BLaER1 (cell line): ENCODE data around the gene GALNT3.
A peak's percentile ranks its signal among the peaks of the same experiment; 100 is the strongest.

Experiments
- H3K27ac ChIP-seq: shearing (Covaris generic); formaldehyde crosslinking; 2 replicates; pipeline ENCODE4 v1.8.1; 2022
- H3K27me3 ChIP-seq: shearing (Covaris generic); formaldehyde crosslinking; 2 replicates; pipeline ENCODE4 v1.8.1; 2022
- H3K36me3 ChIP-seq: shearing (Covaris generic); formaldehyde crosslinking; 2 replicates; pipeline ENCODE4 v1.8.1; 2022
- H3K4me1 ChIP-seq: shearing (Covaris generic); formaldehyde crosslinking; 2 replicates; pipeline ENCODE4 v1.8.1; 2022
- H3K4me2 ChIP-seq: shearing (Covaris generic); formaldehyde crosslinking; 2 replicates; pipeline ENCODE4 v1.8.1; 2022
- H3K4me3 ChIP-seq: shearing (Covaris generic); formaldehyde crosslinking; 2 replicates; pipeline ENCODE4 v1.8.1; 2022
- H3K9ac ChIP-seq: shearing (Covaris generic); formaldehyde crosslinking; 2 replicates; pipeline ENCODE4 v1.8.1; 2022
- H3K9me3 ChIP-seq: shearing (Covaris generic); formaldehyde crosslinking; 2 replicates; pipeline ENCODE4 v1.8.1; 2022
- H4K20me1 ChIP-seq: shearing (Covaris generic); formaldehyde crosslinking; 2 replicates; pipeline ENCODE4 v1.8.1; 2022
- Cebpa-rat ChIP-seq: shearing (Covaris generic); IDR thresholded peaks from 2 replicates; pipeline ENCODE4 v1.8.1; 2022

The GALNT3 gene

DNA sequence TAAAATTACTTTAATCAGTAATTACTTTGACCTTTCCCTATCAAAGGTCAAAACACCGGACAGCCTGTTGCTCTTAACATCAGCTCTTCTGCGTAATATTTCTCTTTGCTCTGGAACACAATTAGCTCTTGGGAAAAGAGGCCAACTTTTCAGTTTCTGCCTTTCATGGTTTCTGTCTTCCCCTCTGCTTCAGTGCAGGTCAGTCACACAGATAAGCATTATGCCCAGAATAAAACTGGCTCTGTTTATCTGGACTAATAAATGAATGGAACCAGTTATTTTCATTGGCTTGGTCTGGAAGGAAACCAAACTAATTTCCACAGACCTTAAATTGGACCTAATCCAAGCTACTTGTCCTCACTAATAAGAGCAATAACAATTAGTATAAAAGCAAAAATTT is 26.2 kb upstream of the GALNT3 start:
- Histone ChIP-seq H3K27me3 (no peaks in the 10 kb centered on the region), H3K9me3 (no peaks in the 10 kb centered on the region), H4K20me1 (no peaks in the 10 kb centered on the region), H3K27ac (no peak overlapping the region), H3K4me3 (no peak overlapping the region), H3K9ac (no peak overlapping the region), H3K4me2 (no peak overlapping the region), H3K4me1 (peaks cover 8% of the 10 kb centered on the region; the same call in 1 of the 2 replicates), H3K36me3 (no peaks in the 10 kb centered on the region)
- no peak for TF ChIP-seq Cebpa-rat

GRCh38 chr2:165818920-165819319 is 24.9 kb upstream of the GALNT3 start:
- no peaks in the 10 kb centered on the region for H4K20me1 ChIP-seq
- H3K27ac ChIP-seq: no peak overlapping the region
- peaks cover 12% of the 10 kb centered on the region; the same call in 1 of the 2 replicates for H3K4me1 ChIP-seq
- H3K4me3 ChIP-seq: no peak overlapping the region
- no peak overlapping the region for H3K9ac ChIP-seq
- H3K9me3 ChIP-seq: no peaks in the 10 kb centered on the region
- no peak for TF ChIP-seq Cebpa-rat
- H3K36me3 ChIP-seq: no peaks in the 10 kb centered on the region
- H3K4me2 ChIP-seq: no peak overlapping the region
- H3K27me3 ChIP-seq: no peaks in the 10 kb centered on the region

- Histone ChIP-seq H3K27me3 (no peaks in the 10 kb centered on the region), H3K27ac (no peak overlapping the region), H3K4me2 (peak overlapping the region; percentile 11; the same call in 1 of the 2 replicates), H3K9ac (no peak overlapping the region), H4K20me1 (no peaks in the 10 kb centered on the region), H3K4me1 (peaks cover 12% of the 10 kb centered on the region; the same call in 1 of the 2 replicates), H3K4me3 (no peak overlapping the region), H3K9me3 (no peaks in the 10 kb centered on the region), H3K36me3 (no peaks in the 10 kb centered on the region)
- no peak for TF ChIP-seq Cebpa-rat
Measured at GRCh38 chr2:165815299-165816141, 21.5 kb upstream of the GALNT3 start.

DNA sequence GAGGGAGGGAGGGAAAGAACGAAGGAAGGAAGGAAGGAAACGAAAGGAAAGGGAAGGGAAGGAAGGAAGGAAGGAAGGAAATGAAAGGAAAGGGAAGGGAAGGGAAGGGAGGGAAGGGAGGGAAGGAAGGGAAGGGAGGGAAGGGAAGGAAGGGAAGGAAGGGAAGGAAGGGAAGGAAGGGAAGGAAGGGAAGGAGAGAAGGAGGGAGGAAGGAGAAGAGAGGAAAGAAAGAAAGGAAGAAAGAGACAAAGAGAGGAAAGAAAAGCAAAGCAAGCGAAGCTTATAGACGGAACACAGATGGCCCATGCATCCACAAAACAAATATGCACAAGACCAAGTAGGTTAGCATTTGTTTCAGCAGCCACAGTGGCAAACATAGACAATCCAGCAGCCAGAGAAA is 20.4 kb upstream of the GALNT3 start:
- H3K9ac ChIP-seq: no peak overlapping the region
- TF ChIP-seq Cebpa-rat: no peak
- H3K4me2 ChIP-seq: no peak overlapping the region
- H3K27me3 ChIP-seq: no peaks in the 10 kb centered on the region
- no peaks in the 10 kb centered on the region for H3K36me3 ChIP-seq
- H4K20me1 ChIP-seq: no peaks in the 10 kb centered on the region
- no peak overlapping the region for H3K27ac ChIP-seq
- peaks cover 12% of the 10 kb centered on the region; the same call in 1 of the 2 replicates for H3K4me1 ChIP-seq
- H3K9me3 ChIP-seq: no peaks in the 10 kb centered on the region
- no peak overlapping the region for H3K4me3 ChIP-seq

DNA sequence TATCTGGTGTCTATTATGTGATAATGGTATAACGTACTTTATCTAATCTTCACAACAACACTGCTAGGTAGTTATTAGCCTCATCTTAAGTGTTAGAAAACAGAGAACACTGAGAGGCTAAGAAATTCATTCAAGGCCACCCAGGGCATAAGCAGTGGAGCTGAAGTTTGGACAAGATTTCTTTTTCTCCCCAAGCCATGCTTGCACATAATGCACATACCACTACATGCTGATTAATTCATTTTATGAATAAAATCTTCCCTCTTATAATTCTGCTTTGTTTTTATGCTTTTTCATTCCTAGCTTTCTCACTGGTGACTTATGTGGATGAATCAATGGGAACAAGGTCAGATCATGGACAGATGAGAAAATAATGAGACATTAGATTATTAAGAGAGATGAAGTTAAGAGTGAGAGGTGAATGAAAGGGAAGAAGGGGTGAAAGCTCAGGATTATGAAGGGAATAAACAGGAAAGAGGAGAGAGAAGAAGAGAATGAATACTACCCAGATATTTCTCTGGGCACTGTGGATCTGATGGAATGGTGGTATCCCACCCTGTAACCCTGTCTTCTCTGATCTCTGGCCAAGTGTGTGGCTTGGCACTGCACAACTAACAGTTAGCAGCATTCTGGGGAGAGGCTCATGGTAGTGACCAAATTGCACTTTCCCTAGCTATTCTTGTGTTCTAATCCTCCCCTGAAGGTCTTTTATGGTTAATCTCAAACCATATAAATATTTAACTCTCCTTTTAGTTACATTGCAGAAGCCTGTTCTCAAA is 17.7 kb upstream of the GALNT3 start:
- H3K9ac ChIP-seq: no peak overlapping the region
- no peak for TF ChIP-seq Cebpa-rat
- peaks cover 12% of the 10 kb centered on the region; the same call in 1 of the 2 replicates for H3K4me1 ChIP-seq
- H3K27me3 ChIP-seq: no peaks in the 10 kb centered on the region
- H4K20me1 ChIP-seq: no peaks in the 10 kb centered on the region
- no peak overlapping the region for H3K4me2 ChIP-seq
- no peak overlapping the region for H3K4me3 ChIP-seq
- no peak overlapping the region for H3K27ac ChIP-seq
- H3K9me3 ChIP-seq: no peaks in the 10 kb centered on the region
- no peaks in the 10 kb centered on the region for H3K36me3 ChIP-seq

- Histone ChIP-seq H3K36me3 (no peaks in the 10 kb centered on the region), H3K4me2 (no peak overlapping the region), H4K20me1 (no peaks in the 10 kb centered on the region), H3K9me3 (no peaks in the 10 kb centered on the region), H3K9ac (no peak overlapping the region), H3K4me1 (peaks cover 6% of the 10 kb centered on the region; the same call in 1 of the 2 replicates), H3K27me3 (no peaks in the 10 kb centered on the region), H3K4me3 (no peak overlapping the region), H3K27ac (no peak overlapping the region)
- TF ChIP-seq Cebpa-rat: no peak
Measured at GRCh38 chr2:165810418-165810817, 16.4 kb upstream of the GALNT3 start.

- H3K4me1 ChIP-seq: no peaks in the 10 kb centered on the region
- no peak overlapping the region for H3K4me3 ChIP-seq
- H3K9me3 ChIP-seq: peaks cover 3% of the 10 kb centered on the region; the same call in 1 of the 2 replicates
- H3K4me2 ChIP-seq: no peak overlapping the region
- no peak overlapping the region for H3K9ac ChIP-seq
- H4K20me1 ChIP-seq: no peaks in the 10 kb centered on the region
- no peaks in the 10 kb centered on the region for H3K27me3 ChIP-seq
- TF ChIP-seq Cebpa-rat: no peak
- no peak overlapping the region for H3K27ac ChIP-seq
- H3K36me3 ChIP-seq: no peaks in the 10 kb centered on the region
Measured at GRCh38 chr2:165804719-165805118, 10.7 kb upstream of the GALNT3 start.

DNA sequence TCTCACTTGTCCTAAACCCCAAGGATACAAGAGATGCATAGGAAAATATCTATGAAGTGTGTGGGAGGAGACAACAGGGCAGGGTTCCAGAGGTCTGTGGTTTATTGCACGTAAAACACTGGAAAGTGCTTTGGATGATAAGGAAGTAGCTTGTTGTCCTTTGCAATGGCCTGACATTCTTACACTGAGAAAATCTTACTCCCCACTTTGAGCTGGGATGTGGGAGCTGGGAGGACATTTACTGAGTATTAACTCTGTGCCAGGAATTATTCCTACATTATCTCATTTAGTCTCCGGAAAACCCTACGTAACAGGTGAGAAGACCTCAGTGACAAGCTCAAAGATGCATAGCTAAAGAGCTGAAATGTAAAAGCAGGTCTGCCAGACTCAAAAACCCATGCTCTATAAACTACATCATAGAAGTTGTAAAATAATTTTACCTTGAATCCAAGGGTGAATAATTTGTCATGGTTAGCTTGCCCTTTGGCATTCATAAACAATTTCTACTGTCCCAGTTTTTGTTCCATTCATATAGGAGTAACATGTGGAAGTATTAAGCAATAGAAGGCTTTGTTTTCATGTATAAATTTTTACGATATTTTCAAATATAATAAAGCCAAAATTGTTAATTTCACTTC is 9.2 kb upstream of the GALNT3 start:
- H3K9ac ChIP-seq: no peak overlapping the region
- H4K20me1 ChIP-seq: no peaks in the 10 kb centered on the region
- no peaks in the 10 kb centered on the region for H3K27me3 ChIP-seq
- no peak overlapping the region for H3K4me2 ChIP-seq
- peaks cover 3% of the 10 kb centered on the region; the same call in 1 of the 2 replicates for H3K9me3 ChIP-seq
- no peak overlapping the region for H3K27ac ChIP-seq
- TF ChIP-seq Cebpa-rat: no peak
- H3K4me1 ChIP-seq: no peaks in the 10 kb centered on the region
- H3K4me3 ChIP-seq: no peak overlapping the region
- H3K36me3 ChIP-seq: no peaks in the 10 kb centered on the region

DNA sequence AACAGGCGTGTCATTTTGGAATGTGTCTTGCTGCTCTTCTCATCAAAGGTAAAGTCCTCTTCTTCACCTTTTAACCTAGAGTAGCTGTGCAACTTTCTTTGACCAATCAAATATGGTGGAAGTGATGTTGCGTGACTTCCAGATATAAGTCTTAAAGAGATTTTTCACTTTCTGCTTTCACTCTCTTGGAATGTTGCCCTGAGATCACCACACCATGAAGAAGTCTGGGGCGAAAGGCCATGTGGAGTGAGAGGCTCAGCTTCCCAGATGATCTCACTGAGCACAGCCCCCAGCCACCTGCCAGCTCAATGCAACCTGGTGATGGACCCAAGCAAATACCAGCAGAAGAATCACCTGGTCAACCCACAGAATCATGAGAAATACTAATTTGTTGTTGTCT is 7.1 kb upstream of the GALNT3 start:
- no peak overlapping the region for H3K4me3 ChIP-seq
- no peak for TF ChIP-seq Cebpa-rat
- H3K4me1 ChIP-seq: peaks cover 10% of the 10 kb centered on the region
- no peak overlapping the region for H3K4me2 ChIP-seq
- H3K9ac ChIP-seq: no peak overlapping the region
- H3K27me3 ChIP-seq: no peaks in the 10 kb centered on the region
- H3K36me3 ChIP-seq: no peaks in the 10 kb centered on the region
- no peak overlapping the region for H3K27ac ChIP-seq
- H4K20me1 ChIP-seq: no peaks in the 10 kb centered on the region
- peaks cover 3% of the 10 kb centered on the region; the same call in 1 of the 2 replicates for H3K9me3 ChIP-seq
